HT1080 (cell line): ENCODE measurements around the gene GREB1. TPM values are rescaled to one million over a fixed set of nuclear protein-coding genes. Genes with fewer than 3 reads are reported as not detected.

Experiments used
- DNase-seq: peaks from one replicate; pipeline ENCODE4 v3.0.0-alpha.2; 2015; ENCODE audit warnings: low read depth
- polyA plus RNA-seq, 2 experiments: library from polyadenylated mRNA; depleted of rRNA; stranded (reverse); fragments of >200 nt; gene quantifications; 2 replicates each; pipeline ENCODE4 v1.2.3, GENCODE V29; 2015
- total RNA-seq: library from RNA; depleted of rRNA; stranded (reverse); fragments of >200 nt; shearing (Covaris generic); gene quantifications from 2 replicates; pipeline ENCODE4 v1.2.3, GENCODE V29; 2014; rRNA removed

GREB1 gene, protein sequence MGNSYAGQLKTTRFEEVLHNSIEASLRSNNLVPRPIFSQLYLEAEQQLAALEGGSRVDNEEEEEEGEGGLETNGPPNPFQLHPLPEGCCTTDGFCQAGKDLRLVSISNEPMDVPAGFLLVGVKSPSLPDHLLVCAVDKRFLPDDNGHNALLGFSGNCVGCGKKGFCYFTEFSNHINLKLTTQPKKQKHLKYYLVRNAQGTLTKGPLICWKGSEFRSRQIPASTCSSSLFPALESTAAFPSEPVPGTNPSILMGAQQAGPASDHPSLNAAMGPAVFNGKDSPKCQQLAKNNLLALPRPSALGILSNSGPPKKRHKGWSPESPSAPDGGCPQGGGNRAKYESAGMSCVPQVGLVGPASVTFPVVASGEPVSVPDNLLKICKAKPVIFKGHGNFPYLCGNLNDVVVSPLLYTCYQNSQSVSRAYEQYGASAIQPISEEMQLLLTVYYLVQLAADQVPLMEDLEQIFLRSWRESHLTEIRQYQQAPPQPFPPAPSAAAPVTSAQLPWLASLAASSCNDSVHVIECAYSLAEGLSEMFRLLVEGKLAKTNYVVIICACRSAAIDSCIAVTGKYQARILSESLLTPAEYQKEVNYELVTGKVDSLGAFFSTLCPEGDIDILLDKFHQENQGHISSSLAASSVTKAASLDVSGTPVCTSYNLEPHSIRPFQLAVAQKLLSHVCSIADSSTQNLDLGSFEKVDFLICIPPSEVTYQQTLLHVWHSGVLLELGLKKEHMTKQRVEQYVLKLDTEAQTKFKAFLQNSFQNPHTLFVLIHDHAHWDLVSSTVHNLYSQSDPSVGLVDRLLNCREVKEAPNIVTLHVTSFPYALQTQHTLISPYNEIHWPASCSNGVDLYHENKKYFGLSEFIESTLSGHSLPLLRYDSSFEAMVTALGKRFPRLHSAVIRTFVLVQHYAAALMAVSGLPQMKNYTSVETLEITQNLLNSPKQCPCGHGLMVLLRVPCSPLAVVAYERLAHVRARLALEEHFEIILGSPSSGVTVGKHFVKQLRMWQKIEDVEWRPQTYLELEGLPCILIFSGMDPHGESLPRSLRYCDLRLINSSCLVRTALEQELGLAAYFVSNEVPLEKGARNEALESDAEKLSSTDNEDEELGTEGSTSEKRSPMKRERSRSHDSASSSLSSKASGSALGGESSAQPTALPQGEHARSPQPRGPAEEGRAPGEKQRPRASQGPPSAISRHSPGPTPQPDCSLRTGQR (N-terminal part only)
- total RNA-seq = 1.2 and 1.7 TPM in 2 replicates
- 5.1 and 6.3 TPM in 2 replicates for polyA plus RNA-seq (2015; cell fraction: cytosol; rRNA removed)
- 7.1 and 9.9 TPM in 2 replicates for polyA plus RNA-seq (2015; cell fraction: nucleus; rRNA removed)

DNA sequence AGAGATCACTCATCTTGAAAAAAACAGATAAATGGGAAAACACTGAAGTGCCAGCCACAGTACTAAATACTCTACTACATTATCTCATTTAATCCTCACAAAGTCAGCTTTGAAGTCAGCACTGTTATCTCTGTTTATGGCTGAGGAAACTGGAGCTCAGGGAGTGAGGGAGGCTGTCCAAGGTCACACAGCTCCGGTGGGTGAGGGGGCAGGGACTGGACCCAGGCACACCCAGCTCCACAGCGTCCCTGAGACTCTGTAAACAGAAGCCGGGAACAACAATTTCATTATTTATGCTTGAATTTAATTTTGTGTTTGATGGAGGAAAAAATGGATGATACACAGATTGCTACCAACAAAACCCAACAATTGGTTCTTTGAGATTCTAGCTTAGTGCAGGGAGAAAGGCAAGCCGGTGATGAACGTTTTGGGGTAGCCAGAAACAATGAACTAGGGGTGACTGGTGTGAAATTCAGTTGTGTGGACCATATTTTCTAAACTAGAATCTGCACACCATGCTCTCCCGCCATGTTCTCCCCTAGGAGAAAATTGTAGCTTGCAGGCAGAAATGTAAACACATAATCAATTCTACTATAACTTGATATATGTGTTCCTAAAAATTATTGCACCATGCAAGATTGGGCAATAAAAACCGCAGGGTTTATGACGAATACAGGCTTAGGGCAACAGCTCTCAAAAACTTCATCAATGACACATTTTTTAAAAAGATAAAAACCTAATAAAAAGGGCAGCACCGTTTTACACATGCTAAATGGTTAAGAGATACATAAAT, at the start of gene GREB1:
Gene GREB1, plus strand, starts transcription at position 768 of the 793 bp plus-strand sequence. CDS start 22,570 bp downstream, outside the sequence.
- no peak for DNase-seq

DNA sequence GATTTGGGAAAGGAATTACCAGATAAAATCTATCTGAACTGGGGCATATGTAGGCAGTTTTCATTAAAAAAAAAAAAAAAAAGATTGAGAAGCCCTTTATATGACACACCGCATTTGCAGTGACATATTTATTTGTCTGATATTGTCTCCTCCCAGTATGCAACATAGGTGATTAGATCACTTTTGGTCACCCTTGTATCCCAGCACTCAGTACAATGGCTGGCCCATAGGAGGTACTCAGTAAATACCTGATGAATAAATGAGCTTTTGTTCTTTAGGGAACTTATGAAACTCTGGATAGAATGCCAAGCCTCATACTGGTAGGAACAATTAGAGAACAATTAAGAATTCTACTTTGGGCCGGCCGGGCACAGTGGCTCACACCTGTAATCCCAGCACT, 45.0 kb upstream of the GREB1 start:
- no peak for DNase-seq

GRCh38 chr2:11490194-11490593, 43.7 kb upstream of the GREB1 start:
- no peak for DNase-seq

- DNase-seq = no peak
Observed at GRCh38 chr2:11491348-11491933, 42.4 kb upstream of the GREB1 start.

GRCh38 chr2:11492244-11492643, 41.6 kb upstream of the GREB1 start:
- no peak for DNase-seq

DNA sequence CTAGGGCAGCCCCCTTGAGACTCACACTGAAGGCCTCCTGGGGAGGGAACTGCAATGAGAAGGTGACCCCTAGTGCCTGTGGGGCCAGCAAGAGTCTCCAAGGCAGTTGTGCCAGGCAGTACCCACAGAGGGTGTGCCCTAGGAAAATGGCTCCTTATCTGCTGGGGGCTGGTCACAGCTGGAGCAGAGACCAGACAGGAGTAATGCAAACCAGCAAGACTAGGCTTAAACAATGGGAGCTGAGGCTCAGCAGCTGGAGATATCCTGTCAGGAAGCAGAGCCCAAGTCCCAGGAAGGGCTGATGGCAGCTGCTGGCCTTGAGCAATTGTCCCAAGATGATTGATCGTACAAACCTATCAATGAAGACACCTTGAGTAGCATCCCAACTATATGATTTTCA, 41.1 kb upstream of the GREB1 start:
- no peak for DNase-seq

GRCh38 chr2:11493282-11493681, 40.6 kb upstream of the GREB1 start:
- no peak for DNase-seq

DNA sequence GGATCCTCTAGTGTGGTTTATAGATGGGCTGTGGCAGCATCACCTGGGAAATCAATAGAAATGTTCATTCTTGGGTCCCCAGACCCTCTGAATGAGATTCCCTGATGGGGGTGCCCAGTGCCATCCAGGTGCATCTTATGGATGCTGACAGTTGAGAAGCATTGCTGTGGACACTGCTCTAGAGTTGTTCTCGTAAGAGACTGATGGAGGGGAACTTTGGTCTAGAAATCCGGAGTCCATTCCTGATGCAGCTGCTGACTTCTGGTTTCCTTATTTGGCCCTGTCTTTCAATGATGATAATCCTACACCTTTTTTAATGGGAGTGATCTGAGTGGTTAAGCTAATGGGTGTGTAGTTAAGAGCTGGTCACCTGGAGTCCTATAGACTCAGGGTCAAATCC, 39.5 kb upstream of the GREB1 start:
- DNase-seq = no peak

DNA sequence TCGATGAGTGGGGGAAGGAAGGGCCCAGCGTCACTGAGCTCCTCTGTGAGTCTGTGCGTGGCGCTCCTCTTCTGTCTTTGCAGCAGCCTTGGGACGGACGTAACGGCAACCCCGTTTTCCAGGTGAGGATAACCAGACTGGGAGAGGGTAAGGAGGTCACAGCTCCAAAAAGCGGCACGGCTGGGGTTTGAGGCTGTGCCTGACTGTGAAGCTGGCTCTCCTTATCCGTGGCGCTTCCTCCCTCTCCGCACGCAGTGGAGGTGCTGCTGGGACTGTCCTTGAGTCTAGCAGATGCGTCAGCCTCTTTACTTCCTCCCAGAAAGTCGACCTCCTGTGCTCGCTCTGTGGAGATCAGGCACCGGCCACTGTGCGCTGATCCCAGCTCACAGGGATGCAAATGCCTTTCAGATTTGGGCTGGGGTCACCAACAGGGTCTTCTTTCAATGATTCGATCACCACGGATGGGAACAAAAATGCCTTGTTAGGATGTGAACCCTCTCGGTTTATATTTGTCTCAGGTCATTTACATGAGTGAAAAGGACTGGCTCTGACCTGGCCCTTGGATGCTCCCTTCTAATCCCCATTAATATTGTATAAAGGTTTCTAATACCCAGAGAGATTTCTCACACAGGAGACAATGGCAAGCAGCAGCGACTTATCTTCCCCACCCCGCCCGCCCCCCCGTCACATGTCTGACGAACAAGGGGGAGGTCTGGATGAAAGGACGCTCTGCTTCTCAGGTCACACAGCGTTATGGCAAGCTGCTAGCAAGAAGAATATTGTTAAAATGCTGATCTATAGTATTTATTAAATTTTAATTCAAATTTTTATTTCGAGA, 37.8 kb upstream of the GREB1 start:
- no peak for DNase-seq

- no peak for DNase-seq
Observed at GRCh38 chr2:11498543-11499034, 35.3 kb upstream of the GREB1 start.

- no peak for DNase-seq
Observed at GRCh38 chr2:11499081-11499743, 34.6 kb upstream of the GREB1 start.

DNA sequence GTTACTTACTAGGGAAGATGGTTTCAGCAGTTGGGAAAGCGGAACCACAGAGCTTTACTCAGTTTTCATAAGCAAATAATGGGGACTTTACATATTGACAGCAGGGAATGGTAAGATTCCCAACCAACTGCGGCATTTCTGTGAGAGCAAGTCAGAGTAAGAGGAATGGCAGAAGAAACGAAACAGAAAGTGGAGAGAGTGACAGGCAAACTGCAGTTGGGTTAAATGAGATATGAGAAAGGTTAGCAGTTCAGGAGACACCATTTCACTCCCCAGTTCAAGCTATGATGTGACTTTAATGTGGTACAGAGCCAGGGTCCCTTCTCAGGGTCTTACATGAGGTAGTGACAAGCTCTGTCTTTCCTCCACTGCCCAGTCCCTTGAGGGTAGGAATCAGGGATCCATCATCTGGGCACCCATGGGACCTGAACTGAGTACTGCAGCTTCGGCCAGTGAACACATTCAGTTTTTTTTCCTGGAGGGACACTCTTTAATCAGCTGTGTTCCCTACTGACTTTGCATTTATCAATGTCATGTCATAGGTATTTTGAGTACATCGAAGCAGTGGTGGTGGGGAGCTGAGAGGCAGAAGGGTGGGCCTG, 33.0 kb upstream of the GREB1 start:
- DNase-seq = no peak

GRCh38 chr2:11502740-11503292, 31.0 kb upstream of the GREB1 start:
- peak; percentile 21 for DNase-seq

- no peak for DNase-seq
Observed at GRCh38 chr2:11503354-11503927, 30.4 kb upstream of the GREB1 start.

DNA sequence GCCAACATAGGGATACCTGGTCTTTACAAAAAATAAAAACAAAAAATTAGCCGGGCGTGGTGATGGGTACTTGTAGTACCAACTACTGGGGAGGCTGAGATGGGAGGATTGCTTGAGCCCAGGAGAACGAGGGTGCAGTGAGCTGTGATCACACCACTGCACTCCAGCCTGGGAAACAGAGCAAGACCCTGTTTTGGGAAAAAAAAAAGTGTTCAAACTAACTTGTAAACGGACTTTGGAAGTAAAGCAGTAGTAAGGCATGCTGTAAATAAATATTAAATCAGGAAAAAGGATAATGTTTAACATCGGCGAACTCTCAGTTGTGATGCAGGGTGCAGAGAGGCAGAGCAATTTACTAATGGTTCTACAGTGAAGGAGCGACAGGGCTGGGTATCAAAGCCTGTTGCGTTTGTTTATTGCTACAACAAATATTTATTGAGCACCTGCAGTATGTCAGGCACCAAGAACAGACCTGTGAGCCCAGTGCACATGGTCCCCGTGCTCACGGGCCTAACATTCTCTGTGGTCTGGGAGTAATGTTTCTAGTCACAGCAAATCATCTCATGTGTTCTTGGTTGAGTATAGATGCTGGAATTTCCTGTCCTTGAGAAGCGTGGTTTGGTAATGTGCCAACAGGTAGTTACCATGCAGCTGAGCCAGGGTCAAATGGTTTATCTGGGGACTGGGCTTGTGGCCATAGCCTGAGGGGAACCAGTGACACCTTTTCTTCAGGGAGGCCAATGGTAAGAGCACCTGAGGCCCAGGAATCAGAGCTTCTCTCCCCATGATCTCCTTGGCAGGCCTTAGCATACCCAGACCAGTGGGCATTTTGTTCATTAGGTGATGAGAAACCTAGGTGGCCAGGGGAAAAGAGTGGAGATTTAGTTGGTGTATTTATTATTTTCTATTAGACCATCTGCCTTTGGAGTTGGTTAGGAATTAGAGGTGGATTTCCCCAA, 27.9 kb upstream of the GREB1 start:
- peak; percentile 64 for DNase-seq

- DNase-seq = no peak
Observed at GRCh38 chr2:11506611-11506969, 27.3 kb upstream of the GREB1 start.
